Stimulated activated CD8-positive, alpha-beta memory T cell treated with anti-CD3 and anti-CD28 coated beads, Interleukin-12 subunit alpha, Interleukin-12 subunit beta, amount 100 ng/mL, for 1 hour (primary cell): ENCODE results near the gene SUMO3.
A peak's percentile ranks its signal among the peaks of the same experiment; 100 is the strongest.

ENCODE experiments used
- DNase-seq: peaks from one replicate; pipeline ENCODE4 v3.0.0-alpha.2; 2020; ENCODE audit warnings: low read depth

SUMO3 gene

GRCh38 chr21:44817914-44818639 is at the start of gene SUMO3:
Gene SUMO3 (minus strand): TSS chr21:44818062. CDS start chr21:44817968, 94 bp downstream.
- DNase-seq = peak; percentile 71

GRCh38 chr21:44867464-44867863 is 49.6 kb upstream of the SUMO3 start:
- no peak for DNase-seq

- no peak for DNase-seq
These were observed 48.9 kb upstream of the SUMO3 start for GRCh38 chr21:44866780-44867179.

GRCh38 chr21:44865561-44866280 is 47.9 kb upstream of the SUMO3 start:
- DNase-seq = no peak

- DNase-seq = no peak
These were observed 45.2 kb upstream of the SUMO3 start for GRCh38 chr21:44862869-44863685.

GRCh38 chr21:44858791-44859190 is 40.9 kb upstream of the SUMO3 start:
- no peak for DNase-seq

- DNase-seq = no peak
These were observed 40.4 kb upstream of the SUMO3 start for GRCh38 chr21:44858291-44858690.

GRCh38 chr21:44857127-44857892 is 39.4 kb upstream of the SUMO3 start:
- DNase-seq = no peak

GRCh38 chr21:44856131-44856530 is 38.3 kb upstream of the SUMO3 start:
- no peak for DNase-seq

- DNase-seq = no peak
These were observed 37.7 kb upstream of the SUMO3 start for GRCh38 chr21:44855572-44855971.

GRCh38 chr21:44854664-44855446 is 37.0 kb upstream of the SUMO3 start:
- no peak for DNase-seq

- DNase-seq = no peak
These were observed 36.5 kb upstream of the SUMO3 start for GRCh38 chr21:44854391-44854663.

GRCh38 chr21:44853601-44854390 is 35.9 kb upstream of the SUMO3 start:
- no peak for DNase-seq

- DNase-seq = no peak
These were observed 33.2 kb upstream of the SUMO3 start for GRCh38 chr21:44850905-44851657.

- no peak for DNase-seq
These were observed 32.4 kb upstream of the SUMO3 start for GRCh38 chr21:44850208-44850800.

GRCh38 chr21:44849616-44850130 is 31.8 kb upstream of the SUMO3 start:
- no peak for DNase-seq

GRCh38 chr21:44848821-44849521 is 31.1 kb upstream of the SUMO3 start:
- DNase-seq = no peak

GRCh38 chr21:44847261-44848056 is 29.6 kb upstream of the SUMO3 start:
- no peak for DNase-seq
